Measurements from ENCODE around the gene UGCG. TPM values are rescaled to one million over a fixed set of nuclear protein-coding genes. Genes with fewer than 3 reads are reported as not detected.

The UGCG gene
- total RNA-seq, 2 donors from 2014 or later, result 15.1 to 15.8 TPM

DNA sequence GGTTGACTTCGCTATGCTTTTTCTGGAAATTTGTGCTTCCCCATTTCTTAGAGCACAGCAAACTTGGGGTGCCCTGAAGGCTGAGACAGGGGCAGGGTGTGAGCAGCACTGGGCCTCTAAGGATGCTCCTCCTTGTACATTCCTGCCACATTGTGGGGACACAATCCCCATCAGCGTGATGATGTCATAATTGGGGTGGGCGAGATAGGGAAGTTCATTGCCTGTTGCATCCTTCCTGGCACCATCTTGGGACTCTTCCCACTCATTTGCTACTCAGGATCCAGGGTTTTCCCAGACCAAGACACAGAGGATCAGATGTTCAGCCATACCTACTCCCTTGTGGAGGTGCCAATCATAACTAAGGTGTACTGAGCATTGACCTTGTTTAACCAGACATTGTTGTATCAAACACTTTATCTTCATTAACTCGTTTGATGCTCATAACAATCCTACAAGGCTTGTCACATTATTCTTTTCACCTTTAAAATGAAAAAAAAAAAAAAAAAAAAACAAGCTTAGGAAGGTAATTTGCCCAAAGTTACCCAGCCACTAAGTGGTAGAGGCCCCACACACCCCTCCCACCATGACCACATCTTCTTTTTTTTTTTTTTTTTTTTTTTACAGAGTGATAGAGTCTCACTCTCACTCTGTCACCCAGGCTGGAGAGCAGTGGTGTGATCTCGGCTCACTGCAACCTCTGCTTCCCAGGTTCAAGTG is 87.6 kb downstream of the UGCG start:
- peaks cover 13% of the 10 kb centered on the region for H3K4me1 Mint-ChIP-seq
- H3K4me3 Mint-ChIP-seq, result no peak overlapping the region
- H3K27me3 Mint-ChIP-seq, result no peaks in the 10 kb centered on the region
- H3K27ac Mint-ChIP-seq, result no peak overlapping the region
- H3K36me3 Mint-ChIP-seq (ENCODE audit: low read depth), result no peaks in the 10 kb centered on the region
- no peaks in the 10 kb centered on the region for H3K9me3 Mint-ChIP-seq
- ATAC-seq (replicated peaks), result no peak

Other genes starting within 250 kb of the UGCG start
- gene GNG10, start 235.2 kb upstream of the UGCG start, total RNA-seq, result 10 to 100 TPM; 12.3 to 31.9 TPM
- not detected for gene SHOC1, start 101.9 kb upstream of the UGCG start, total RNA-seq

Measured in activated T-helper 17 cell treated with anti-CD3 and anti-CD28 coated beads, Interleukin-2, amount 50 U/mL, for 72 hours (primary cell).